NCI-H748 treated with DMSO at 0.1 percent for 48 hours (cell line): ENCODE measurements around the gene LRRC8B.

ENCODE experiments used
- DNase-seq: peaks from one replicate; lab custom pipeline; 2025; lab: John Stamatoyannopoulos, UW

LRRC8B gene

DNA sequence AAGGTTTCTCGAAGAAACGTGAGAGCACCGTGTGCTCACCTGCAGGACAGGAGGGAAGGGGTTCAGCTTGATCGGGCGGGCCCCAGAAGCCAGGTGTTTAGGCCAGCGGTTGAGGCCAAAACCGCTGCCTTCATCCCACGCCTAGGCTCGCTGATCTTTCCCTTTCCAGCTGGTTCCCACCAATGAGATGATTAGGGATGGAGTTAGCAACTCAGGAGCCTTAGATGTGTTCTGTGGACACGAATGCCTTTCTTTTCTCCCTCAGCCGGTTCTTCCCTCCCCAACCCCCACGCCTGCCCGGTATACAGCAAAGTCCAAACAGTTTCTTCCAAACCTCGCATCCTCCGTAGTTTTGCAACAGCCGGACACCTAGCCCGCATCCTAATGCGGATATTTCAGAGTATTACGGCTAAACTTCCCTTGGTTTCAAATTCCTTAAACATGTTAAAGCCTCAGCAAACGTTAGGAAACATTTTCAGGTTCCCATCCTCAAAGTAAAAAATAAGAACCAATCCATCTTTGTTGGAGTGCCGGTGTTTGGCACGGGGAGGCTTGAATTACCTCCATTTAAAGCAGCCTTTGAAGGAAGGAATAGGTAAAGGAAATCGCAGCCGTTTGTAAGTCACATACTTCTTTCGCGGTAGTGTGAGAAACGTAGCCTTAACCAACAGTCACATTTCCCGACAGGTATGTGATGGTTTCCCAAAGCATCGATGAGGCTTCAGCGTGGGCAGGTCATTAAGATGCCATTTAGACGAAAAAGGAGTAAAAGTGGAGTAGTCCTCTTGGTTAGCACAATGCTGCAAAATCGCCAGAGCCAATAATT, 109.4 kb downstream of the LRRC8B start:
- DNase-seq, result no peak

GRCh38 chr1:89635825-89636815, 111.5 kb downstream of the LRRC8B start:
- no peak for DNase-seq

DNA sequence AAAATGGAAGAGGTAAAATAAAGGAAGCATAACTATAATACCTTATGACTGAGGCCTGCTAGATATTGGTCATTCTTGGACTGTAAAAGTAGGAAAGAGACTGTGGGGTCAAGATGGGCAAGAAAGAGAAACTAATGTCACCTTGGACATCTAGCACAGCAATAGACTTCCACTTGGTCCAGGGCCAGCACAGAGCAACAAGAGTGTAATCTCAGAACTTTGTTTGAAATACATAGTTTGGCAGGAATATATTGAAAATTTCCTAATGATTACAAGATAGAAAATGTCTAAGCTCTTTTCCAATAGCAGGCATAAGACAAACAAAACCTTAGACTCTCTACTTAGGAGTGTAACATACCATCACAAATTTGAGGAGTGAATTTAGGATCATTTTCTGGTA, 112.9 kb downstream of the LRRC8B start:
- DNase-seq, result no peak

- no peak for DNase-seq
Observed at GRCh38 chr1:89640440-89640839, 115.8 kb downstream of the LRRC8B start.

DNA sequence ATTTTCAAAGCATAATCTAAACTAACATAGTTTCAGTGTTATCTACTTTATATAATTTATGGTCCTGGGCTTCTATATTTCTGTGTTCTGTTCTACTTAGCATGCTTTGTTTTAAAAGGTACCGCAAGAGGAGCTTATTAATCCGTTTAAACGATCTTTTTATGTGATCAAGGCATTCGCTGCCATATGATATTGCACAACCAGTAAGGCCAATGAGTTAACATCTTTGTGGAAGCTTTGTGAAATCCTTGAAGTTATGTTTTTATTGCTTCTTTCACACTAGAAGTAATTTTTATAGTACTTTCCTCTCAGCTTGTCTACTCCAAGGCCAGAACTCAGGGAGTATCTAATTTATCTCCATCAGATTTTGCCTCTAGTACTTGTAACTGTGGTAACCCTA, 117.2 kb downstream of the LRRC8B start:
- DNase-seq, result no peak

- DNase-seq, result no peak
Observed at GRCh38 chr1:89643577-89643976, 118.9 kb downstream of the LRRC8B start.

DNA sequence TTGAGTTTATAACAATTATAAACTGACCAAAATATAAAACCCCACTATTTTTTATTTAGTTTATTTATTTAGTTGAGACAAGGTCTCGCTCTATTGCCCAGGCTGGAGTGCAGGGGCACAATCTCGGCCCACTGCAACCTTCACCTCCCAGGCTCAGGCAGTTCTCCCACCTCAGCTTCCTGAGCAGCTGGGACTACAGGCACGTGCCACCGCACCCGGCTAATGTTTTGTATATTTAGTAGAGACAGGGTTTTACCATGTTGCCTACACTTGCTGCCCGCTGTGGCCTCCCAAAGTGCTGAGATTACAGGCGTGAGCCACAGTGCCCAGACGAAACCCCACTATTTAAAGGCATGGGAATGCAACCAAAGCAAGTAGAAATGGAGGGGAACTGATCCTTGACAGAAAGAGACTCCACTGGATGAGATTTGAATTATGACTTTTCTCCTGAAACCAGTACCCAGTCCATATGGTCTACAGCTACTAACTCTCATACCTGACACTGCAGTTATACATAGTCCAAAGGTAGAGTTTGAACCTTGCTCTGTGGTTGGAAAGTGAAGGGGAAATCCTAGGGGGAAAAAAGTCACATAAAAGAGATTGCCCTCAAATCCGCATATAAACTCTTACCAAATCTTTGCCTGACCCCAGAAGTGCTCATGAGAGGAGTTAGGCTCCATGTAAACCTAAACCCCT, 119.6 kb downstream of the LRRC8B start:
- DNase-seq, result no peak

DNA sequence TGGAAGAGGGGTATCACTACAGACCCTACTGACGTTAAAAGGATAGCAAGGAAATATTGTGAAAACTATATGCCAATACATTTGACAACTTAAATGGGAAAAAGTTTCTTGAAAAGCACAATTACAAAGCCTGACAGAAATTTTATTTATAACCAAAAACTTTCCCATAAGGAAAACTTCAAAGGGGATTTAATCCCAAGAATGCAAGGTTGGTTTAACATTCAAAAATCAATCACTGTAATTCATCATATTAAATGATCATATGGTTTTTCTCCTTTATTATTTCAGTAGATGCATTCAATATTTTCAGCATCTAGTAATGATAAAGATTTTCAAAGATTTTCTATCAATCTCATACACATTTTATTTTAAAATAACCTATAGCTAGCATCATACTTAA, 121.6 kb downstream of the LRRC8B start:
- no peak for DNase-seq
